ENCODE data around the gene FAM120A.

DNA sequence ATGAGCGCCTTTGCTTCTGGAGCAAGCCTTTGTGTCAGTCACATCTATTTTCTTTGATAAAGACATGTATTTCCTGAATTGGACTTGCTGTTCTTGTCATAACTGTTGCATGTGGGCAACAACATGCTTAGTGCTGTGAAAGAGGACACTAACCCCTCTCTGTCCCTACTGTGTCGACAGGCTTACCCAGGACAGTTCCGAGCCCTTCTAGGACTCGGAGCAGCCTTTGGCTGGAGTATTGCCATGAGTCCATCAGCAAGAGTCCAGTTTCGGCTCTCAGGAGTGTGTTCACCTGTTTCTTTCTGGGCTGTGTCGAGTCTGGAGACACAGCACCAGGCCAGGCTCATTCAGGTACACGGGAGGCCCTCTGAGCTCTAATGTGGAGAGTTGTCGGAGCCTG lies 88.8 kb downstream of the FAM120A start:
- TF ChIP-seq POLR2A (IDR thresholded peaks at IDR 0.05) = no peak
- TF ChIP-seq, protein P1, sequence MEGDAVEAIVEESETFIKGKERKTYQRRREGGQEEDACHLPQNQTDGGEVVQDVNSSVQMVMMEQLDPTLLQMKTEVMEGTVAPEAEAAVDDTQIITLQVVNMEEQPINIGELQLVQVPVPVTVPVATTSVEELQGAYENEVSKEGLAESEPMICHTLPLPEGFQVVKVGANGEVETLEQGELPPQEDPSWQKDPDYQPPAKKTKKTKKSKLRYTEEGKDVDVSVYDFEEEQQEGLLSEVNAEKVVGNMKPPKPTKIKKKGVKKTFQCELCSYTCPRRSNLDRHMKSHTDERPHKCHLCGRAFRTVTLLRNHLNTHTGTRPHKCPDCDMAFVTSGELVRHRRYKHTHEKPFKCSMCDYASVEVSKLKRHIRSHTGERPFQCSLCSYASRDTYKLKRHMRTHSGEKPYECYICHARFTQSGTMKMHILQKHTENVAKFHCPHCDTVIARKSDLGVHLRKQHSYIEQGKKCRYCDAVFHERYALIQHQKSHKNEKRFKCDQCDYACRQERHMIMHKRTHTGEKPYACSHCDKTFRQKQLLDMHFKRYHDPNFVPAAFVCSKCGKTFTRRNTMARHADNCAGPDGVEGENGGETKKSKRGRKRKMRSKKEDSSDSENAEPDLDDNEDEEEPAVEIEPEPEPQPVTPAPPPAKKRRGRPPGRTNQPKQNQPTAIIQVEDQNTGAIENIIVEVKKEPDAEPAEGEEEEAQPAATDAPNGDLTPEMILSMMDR (IDR thresholded peaks at IDR 0.05) = no peak

Data from adrenal gland (tissue), 5 donors.